Left lung (tissue), 10 donors: ENCODE measurements around the gene FICD. TPM values are rescaled to one million over a fixed set of nuclear protein-coding genes. Genes with fewer than 3 reads are reported as not detected.

Experiments used
- ATAC-seq: fragments of 200-7000 bp; cut with Tn5 transposase; one replicate; pipeline ENCODE4 v1.9.1; 2020; ENCODE audit warnings: moderate library complexity
- DNase-seq, 4 donors: peaks; one replicate each; pipeline ENCODE4 v3.0.0-alpha.2; 2013 to 2020
- H3K27ac ChIP-seq, 2 donors: fragments of 200-600 bp; sonication (generic) in 1 of 2; one replicate each; pipeline versions ENCODE4 v1.5.0 to v1.8.0; 2020 to 2021
- H3K27me3 ChIP-seq, 2 donors: fragments of 200-600 bp; sonication (generic) in 1 of 2; one replicate each; pipeline versions ENCODE4 v1.5.0 to v1.8.0; 2020 to 2021
- H3K36me3 ChIP-seq, 2 donors: fragments of 200-600 bp; sonication (generic) in 1 of 2; one replicate each; pipeline versions ENCODE4 v1.5.0 to v1.8.0; 2020 to 2021
- H3K4me1 ChIP-seq, 2 donors: fragments of 200-600 bp; one replicate each; pipeline ENCODE4 v1.8.0; 2021
- H3K4me3 ChIP-seq, 2 donors: fragments of 200-600 bp; sonication (generic) in 1 of 2; one replicate each; pipeline versions ENCODE4 v1.5.0 to v1.8.0; 2020 to 2021; ENCODE audit warnings: mild to moderate bottlenecking in 1 of 2
- H3K9me3 ChIP-seq, 2 donors: fragments of 200-600 bp; sonication (generic) in 1 of 2; one replicate each; pipeline versions ENCODE4 v1.5.0 to v1.8.0; 2020 to 2021
- intact Hi-C, 2 donors: fragments of 100-400 bp; cut with DNase I; formaldehyde crosslinking; loops; one replicate each; pipeline versions ENCODE4 v1.11.2 to v1.14.2; 2022
- polyA plus RNA-seq, 6 donors: library from polyadenylated mRNA; unstranded; fragments of 120-200 nt; gene quantifications; one replicate each; pipeline ENCODE4 v1.2.1, GENCODE V29; 2013; ENCODE audit not compliant: insufficient read length in 6 of 6
- total RNA-seq, 2 donors: library from RNA; stranded (reverse); fragmentation: NEBNext Ultra II Directional; extraction: Animal tissue kit (Norgen Biotek cat#: 25700); gene quantifications; one replicate each; pipeline ENCODE4 v1.2.1, GENCODE V29; 2021
- TF ChIP-seq, protein P1 (sequence below), 2 donors: fragments of 200-600 bp; sonication (generic) in 1 of 2; IDR thresholded peaks; one replicate each; pipeline versions ENCODE4 v1.5.0 to v1.8.0; 2021; ENCODE audit warnings: antibody characterized with exemption in 2 of 2
- donor health status: DM: no; HTN: yes; CAD: no.
- donor health status: DM: no; HTN: no; CAD: no.

Gene FICD
- total and polyA plus RNA-seq, 8 donors = 2.6 to 13.2 (median 3.1) TPM

DNA sequence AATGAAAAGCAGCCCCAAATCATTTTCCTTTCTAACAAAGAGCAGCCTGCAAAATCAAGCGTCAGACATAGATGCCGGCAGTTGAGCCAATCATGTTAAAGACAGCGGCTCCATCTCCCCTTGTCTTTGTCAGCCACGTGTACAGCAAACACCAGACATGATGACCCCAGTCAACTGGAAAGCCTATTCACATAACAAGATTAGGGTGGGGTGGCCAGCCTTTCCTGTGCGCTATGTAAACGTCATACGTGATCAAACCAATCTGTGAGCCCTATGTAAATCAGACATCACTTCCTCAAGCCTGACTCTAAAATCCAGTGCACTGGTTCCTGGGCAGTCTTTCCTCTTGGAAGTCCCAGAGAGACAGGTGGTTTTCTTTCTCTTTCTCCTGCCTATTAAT, 9.9 kb upstream of the FICD start:
- H3K36me3 ChIP-seq = no peaks in the 10 kb centered on the region
- peaks cover 0 to 17% of the 10 kb centered on the region in 2 donors for H3K9me3 ChIP-seq
- H3K27ac ChIP-seq = no peak overlapping the region
- H3K4me3 ChIP-seq = no peak overlapping the region
- DNase-seq (no peak), ATAC-seq (no peak)
- H3K27me3 ChIP-seq = peaks cover 0 to 3% of the 10 kb centered on the region in 2 donors
- no peaks in the 10 kb centered on the region for H3K4me1 ChIP-seq
- TF ChIP-seq, protein P1, sequence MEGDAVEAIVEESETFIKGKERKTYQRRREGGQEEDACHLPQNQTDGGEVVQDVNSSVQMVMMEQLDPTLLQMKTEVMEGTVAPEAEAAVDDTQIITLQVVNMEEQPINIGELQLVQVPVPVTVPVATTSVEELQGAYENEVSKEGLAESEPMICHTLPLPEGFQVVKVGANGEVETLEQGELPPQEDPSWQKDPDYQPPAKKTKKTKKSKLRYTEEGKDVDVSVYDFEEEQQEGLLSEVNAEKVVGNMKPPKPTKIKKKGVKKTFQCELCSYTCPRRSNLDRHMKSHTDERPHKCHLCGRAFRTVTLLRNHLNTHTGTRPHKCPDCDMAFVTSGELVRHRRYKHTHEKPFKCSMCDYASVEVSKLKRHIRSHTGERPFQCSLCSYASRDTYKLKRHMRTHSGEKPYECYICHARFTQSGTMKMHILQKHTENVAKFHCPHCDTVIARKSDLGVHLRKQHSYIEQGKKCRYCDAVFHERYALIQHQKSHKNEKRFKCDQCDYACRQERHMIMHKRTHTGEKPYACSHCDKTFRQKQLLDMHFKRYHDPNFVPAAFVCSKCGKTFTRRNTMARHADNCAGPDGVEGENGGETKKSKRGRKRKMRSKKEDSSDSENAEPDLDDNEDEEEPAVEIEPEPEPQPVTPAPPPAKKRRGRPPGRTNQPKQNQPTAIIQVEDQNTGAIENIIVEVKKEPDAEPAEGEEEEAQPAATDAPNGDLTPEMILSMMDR (IDR thresholded peaks at IDR 0.05) = no peak
- intact Hi-C loops = no loop called here

DNA sequence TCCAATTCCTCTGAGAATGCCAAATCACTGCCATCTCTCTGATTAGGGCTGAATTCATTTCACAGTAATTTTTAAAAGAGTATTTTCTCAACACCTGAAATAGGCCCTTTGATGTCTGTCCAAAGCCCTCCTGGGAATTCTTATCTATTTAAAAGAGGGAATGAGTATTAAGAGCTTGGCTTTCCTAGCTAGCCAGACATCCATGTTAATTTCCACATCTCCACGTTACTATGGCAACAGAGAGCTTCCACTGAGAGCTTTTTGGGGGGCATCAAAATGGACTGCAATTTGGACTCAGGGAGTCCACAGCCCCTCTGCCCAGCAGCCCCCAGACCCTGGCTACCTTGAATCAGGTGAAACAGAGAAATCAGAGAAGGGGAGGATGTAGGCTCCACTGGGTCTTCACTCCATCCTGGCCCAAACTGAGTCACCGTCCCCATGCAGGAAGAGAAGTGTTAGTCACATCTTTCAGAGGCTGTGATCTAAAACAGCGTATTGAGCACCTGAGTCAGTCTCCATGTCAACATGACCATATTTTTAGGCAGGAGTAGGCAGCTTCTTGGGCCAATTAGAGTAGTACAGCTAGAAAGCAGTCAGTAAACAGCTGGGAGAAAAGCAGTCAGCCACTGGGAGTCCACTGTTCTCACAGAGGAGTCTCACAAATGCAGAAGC, 7.0 kb upstream of the FICD start:
- no peak overlapping the region for H3K4me3 ChIP-seq
- H3K4me1 ChIP-seq = no peaks in the 10 kb centered on the region
- intact Hi-C loops = no loop called here
- TF ChIP-seq, protein P1 (IDR thresholded peaks at IDR 0.05) = no peak
- DNase-seq (no peak), ATAC-seq (no peak)
- H3K36me3 ChIP-seq = no peaks in the 10 kb centered on the region
- H3K27ac ChIP-seq = no peak overlapping the region
- H3K9me3 ChIP-seq = peaks cover 0 to 9% of the 10 kb centered on the region in 2 donors
- H3K27me3 ChIP-seq = no peaks in the 10 kb centered on the region

DNA sequence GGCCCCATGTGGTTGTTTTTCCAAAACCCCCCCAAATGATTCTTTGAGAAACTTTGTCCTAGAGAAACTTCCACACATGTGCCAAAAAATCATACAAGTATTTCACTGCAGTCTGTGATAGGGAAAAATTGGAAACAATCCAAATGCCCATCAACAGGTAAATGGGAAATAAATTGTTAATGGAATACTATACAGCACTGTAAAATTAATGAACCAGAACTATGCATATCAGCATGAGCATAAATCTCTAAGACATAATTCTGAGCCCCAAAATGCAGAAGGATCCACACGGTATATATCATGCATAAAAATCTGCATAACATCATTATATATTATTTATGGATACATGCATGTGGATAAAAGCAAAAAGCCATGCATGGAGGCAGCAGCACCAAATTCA, 5.3 kb upstream of the FICD start:
- TF ChIP-seq, protein P1 (IDR thresholded peaks at IDR 0.05) = no peak
- Histone ChIP-seq H3K27me3 (no peaks in the 10 kb centered on the region), H3K4me3 (no peak overlapping the region), H3K36me3 (no peaks in the 10 kb centered on the region), H3K9me3 (no peaks in the 10 kb centered on the region), H3K4me1 (peaks cover 0 to 6% of the 10 kb centered on the region in 2 donors), H3K27ac (no peak overlapping the region)
- intact Hi-C loops = no loop called here
- no peak for ATAC-seq
- DNase-seq = no peak

DNA sequence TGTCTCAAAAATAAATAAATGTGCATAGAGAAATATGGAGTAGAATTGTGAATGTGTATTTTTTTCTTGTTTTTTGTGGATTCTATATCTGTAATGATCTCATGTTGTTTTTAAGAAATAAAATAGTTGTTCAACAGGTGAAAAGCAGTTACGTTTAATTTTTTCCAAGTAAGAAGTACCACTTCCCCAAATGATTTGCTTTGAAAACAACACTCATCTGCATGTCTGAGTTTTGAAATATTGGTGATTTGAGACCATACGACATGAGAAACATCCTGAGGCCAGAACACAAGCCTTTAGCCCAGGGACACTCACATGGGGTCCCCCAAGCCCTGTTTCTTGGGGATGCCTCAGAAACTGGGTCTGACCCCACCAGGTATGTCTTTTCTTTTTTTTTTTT, 4.2 kb upstream of the FICD start:
- TF ChIP-seq, protein P1 (IDR thresholded peaks at IDR 0.05) = no peak
- intact Hi-C loops = no loop called here
- H3K27ac ChIP-seq = no peak overlapping the region
- ATAC-seq (no peak), DNase-seq (no peak)
- no peak overlapping the region for H3K4me3 ChIP-seq
- H3K9me3 ChIP-seq = no peaks in the 10 kb centered on the region
- H3K27me3 ChIP-seq = no peaks in the 10 kb centered on the region
- H3K36me3 ChIP-seq = no peaks in the 10 kb centered on the region
- H3K4me1 ChIP-seq = peaks cover 3 to 9% of the 10 kb centered on the region in 2 donors

DNA sequence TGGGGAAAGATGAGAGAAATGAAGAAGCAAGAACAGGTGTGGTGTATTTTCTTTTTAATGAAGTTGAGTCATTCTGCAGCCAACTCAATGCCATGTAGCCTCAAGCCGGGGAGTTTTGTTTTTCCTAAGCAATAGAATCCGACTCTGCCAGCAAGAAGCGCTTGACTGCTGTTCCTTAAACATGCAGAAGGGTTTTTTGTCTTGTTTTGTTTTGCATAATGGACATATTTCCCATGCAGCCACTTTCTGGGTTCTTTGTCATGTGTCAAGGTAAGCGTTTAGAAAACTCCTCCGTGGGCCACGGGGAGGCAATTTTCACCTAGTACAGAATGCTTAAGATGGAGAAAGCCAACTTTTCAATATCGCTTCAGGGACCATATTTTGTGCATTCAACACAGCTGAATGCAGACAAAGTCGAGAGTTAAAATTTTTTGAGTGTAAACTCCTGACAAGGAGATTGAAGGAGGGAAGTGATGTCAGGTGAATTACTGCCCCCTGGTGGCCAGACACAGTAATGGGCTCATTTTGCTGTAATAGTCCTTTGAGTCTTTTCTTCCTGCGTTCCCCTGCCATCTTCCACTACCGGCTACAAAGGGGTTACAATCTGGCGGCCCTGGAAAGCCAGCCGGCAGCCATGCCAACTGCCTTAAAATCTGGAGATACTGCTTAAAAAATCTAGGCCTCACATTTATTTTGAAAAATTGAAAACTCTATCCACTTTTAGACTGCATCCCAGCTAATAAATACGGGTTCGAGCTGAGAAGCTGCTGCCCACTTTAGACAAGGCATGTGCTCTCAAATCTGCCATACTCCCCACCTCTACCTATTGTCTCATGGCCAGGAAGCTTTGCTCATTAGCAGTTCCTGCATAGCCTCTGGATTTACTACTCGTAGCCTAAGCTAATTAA, 3.2 kb upstream of the FICD start:
- H3K4me3 ChIP-seq = no peak overlapping the region
- H3K36me3 ChIP-seq = peaks cover 0 to under 1% of the 10 kb centered on the region in 2 donors
- H3K27ac ChIP-seq = no peak overlapping the region
- no peaks in the 10 kb centered on the region for H3K27me3 ChIP-seq
- DNase-seq (peak in 3 of 4 donors; percentile 51 to 80 (median 63)), ATAC-seq (peak; percentile 13)
- no peaks in the 10 kb centered on the region for H3K9me3 ChIP-seq
- intact Hi-C loops = no loop called here
- peaks cover 4 to 15% of the 10 kb centered on the region in 2 donors for H3K4me1 ChIP-seq
- TF ChIP-seq, protein P1 (IDR thresholded peaks at IDR 0.05) = peak; percentile 91 to 92
